GM19043 (cell line): Measurements from ENCODE around the gene CCS.
A peak's percentile ranks its signal among the peaks of the same experiment; 100 is the strongest.
"Not testable (repeated sequence)": the region's sequence is repeated elsewhere in the genome, so short reads cannot be mapped to it uniquely, and the experiment has no call there.

Experiments used
- ATAC-seq: cut with Tn5 transposase; IDR thresholded peaks from one replicate; pipeline ENCODE4 v1.9.1; 2021; ENCODE audit warnings: low read depth; ENCODE audit not compliant: unreplicated experiment

CCS gene

DNA sequence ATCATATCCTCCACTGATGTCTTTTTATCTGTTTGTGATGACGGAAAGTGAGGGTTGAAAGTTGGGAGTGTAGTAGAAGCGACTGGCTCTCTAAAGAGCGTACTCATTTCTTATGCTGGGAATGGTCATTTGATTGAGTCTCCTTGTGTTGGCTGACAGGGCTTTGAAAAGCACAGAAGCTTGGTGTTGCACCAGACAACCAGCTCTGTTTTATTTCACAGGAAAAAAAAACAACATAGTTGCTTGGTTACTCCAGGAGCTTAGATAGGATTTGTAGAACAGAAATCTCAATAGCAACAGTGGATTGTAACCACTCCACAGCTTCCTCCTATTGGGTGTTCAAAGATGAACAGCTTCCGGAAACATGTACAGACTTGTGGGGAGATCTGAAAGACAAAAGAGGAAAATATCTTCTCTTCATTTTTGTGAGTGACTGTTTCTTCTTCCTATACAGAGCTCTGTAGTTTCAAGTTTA is 26.1 kb downstream of the CCS start:
- no peak for ATAC-seq

DNA sequence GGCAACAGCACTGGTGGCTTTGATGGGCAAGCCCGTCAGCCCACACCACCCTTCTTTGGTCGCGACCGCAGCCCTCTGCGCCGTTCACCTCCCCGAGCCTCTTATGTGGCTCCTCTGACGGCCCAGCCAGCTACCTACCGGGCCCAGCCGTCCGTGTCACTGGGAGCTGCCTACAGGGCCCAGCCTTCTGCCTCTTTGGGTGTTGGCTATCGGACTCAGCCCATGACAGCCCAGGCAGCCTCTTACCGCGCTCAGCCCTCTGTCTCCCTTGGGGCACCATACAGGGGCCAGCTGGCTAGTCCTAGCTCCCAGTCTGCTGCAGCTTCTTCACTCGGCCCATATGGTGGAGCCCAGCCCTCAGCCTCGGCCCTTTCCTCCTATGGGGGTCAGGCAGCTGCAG is 31.5 kb downstream of the CCS start:
- ATAC-seq = no peak

DNA sequence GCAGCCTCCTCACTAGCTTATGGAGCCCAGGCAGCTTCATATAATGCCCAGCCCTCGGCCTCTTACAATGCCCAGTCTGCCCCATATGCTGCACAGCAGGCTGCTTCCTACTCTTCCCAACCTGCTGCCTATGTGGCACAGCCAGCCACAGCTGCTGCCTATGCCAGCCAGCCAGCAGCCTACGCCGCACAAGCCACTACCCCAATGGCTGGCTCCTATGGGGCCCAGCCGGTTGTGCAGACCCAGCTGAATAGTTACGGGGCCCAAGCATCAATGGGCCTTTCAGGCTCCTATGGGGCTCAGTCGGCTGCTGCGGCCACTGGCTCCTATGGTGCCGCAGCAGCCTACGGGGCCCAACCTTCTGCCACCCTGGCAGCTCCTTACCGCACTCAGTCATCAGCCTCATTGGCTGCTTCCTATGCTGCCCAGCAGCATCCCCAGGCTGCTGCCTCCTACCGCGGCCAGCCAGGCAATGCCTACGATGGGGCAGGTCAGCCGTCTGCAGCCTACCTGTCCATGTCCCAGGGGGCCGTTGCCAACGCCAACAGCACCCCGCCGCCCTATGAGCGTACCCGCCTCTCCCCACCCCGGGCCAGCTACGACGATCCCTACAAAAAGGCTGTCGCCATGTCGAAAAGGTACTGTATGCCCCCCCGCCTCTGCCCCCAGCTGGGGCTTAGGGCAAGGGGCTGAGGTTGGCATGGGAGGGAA is 32.2 kb downstream of the CCS start:
- no peak for ATAC-seq

DNA sequence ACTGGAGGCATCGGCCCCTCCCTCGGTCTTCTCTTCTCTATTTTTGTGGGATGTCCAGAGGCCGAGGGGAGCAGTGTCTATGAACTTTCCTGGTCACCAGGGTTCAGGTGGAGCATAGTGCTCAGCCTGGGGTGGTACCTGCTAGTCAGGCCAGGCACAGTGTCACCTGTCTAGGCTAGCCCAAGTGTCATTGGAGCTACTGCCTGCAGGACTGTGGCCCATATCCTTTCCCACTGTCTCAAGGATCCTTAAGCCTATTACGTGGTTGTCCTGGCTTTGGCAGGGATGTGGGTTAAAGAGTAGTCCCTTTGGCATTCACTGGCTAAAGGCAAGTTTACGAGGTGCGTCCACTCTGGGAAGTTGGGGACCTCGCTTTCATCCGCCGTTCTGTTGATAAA is 32.8 kb downstream of the CCS start:
- ATAC-seq = no peak

DNA sequence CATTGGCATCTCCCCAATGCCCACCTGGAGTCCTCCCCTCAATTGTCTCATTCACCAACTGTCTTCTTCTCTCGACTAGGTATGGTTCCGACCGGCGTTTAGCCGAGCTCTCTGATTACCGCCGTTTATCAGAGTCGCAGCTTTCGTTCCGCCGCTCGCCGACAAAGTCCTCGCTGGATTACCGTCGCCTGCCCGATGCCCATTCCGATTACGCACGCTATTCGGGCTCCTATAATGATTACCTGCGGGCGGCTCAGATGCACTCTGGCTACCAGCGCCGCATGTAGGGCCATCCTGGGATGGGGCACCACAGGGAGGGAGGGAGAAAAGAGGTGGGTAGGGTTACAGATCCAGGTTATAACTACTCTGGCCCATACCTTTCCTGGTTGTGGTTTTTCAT is 33.4 kb downstream of the CCS start:
- no peak for ATAC-seq

DNA sequence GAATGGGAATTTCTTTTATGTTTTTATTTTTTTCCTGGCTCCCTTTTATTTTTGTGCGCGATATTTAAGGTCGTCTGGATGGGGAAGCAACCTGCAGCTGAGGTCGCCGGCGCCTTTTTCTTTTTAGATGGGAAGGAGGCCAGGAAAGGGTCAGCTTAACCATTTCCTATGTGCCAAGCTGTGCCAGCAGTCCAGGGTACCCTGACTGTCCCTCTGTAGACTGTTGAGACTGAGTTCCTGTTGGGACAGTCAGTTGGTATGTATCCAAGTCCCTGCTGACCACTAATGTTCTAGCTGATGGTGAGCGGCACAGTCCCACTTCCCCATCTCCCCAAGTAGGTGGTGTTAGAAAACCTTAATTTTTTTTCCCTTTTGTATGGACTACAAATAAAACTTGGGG is 33.9 kb downstream of the CCS start:
- no peak for ATAC-seq

DNA sequence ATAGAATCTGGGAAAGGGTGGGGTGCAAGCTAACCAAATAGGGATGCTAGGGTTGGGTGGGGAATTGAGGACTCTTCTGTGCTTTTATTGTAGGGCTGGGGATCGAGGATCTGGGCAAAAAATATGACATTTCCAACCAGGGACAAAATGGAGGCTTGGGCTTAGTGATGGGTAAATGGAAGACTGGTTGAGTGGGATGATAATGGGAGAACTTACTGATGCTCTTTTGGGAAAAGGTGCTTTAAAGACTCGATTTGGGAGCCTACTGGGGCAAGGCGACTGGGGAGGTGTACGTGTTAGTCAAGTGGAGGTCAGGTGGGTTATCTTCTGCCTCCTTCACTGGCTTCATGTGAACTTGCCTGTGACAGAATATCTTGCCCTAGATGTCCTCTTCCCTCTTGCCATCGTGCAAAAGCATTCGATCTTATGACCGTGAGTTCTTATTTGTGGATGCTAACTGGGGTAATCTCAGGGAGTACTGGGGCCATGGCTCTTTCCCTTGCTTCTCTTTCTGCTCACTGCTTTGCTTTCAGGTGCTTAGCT is 35.1 kb downstream of the CCS start:
- ATAC-seq = no peak

DNA sequence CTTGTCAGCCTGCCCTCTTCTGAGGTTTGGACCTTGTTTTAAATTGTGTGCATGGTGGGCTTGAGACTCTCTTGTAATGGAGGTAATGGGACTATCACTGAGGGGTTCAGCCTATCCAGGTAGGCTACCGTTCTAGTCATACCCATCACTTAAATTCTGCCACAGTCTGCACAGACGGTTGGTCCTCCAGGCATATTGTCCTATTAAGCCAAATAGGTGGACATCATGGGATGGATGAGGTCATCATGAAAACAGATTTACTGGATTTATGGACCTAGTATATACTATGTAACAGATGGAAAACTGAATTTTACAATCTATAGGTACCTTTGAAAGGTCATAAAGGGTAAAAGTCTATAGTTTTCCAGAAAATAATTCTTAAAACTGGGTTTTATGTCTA is 36.4 kb downstream of the CCS start:
- ATAC-seq = no peak

DNA sequence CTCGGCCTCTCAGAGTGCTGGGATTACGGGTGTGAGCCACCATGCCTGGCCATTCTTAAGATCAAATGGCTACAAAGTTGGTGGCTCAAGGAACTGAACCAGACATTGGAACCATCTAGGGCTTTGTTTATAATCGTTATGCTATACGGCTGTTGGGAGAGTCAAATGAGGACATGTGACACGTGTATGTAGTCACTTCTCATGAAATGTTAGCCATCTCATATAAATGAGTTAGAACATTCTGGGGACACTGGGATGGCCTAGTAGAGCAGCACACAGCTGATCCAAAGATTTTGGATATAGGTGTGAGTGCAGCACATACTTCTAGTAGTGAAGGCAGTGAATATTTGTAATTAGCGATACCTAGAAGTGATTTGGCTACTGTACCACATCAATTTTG is 38.9 kb downstream of the CCS start:
- no peak for ATAC-seq

DNA sequence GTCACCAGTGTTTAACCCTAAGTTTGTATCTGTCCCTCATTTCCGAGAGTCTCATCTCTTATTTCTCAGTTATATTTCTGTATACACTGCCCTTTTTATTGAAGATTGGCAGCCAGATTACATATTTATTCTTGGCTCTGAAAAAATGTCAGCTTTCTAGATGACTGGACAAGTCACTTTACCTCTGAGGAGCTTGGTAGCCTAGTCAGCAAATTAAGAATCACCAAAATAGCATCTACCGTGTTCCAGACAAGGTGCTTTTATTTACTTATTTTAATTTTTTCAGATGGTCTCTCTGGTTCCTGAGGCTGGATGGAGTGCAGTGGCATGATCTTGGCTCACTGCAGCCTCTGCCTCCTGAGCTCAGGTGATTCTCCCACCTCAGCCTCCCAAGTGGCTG is 40.0 kb downstream of the CCS start:
- no peak for ATAC-seq

DNA sequence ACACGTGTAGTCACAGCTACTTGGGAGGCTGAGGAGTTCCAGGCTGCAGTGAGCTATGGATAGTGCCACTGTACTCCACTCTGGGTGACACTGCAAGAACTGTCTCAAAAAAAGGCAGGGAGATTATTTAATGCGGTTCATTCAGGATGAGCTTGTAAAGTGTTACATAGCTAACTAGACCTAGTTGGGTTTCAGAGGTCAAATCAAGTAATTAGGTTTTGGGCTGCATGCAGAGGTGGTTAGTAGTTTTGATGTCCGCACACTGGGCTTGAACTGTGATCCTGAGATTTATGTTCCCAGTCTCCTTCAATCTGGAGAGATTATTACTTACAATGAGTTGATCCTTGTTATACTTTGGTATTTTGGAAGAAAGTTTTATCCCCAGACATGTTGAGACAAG is 43.4 kb downstream of the CCS start:
- no peak for ATAC-seq

DNA sequence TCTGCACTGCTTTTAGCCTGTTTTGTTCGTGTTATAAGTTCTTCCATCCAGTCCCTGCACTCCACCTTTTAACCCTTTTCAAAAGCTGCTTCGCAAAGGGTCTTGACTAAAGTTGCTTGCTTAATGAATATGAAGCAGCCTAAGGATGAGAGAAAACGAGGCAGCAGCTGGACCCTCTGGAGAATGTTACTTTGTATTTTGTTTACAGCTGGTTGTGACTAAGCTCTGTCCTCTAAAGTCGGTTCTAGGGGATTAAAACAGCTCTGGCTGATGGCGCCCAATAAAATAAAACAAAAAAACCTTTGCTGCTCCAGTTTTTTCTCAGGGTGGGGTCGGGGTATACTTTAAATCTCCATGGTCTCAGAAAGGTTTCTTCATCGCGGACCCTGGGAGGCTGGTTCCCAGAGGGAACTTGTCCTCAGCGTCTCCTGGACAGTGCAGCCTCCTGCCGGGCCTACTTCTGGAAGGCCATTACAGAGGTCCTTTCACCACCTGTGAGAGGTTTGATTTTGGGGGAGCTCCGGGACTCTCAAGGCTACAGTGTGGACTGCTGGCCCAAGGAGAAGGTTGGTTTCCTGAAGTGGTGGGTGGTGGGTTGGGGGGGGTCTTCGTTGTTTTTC is 44.7 kb downstream of the CCS start:
- no peak for ATAC-seq

DNA sequence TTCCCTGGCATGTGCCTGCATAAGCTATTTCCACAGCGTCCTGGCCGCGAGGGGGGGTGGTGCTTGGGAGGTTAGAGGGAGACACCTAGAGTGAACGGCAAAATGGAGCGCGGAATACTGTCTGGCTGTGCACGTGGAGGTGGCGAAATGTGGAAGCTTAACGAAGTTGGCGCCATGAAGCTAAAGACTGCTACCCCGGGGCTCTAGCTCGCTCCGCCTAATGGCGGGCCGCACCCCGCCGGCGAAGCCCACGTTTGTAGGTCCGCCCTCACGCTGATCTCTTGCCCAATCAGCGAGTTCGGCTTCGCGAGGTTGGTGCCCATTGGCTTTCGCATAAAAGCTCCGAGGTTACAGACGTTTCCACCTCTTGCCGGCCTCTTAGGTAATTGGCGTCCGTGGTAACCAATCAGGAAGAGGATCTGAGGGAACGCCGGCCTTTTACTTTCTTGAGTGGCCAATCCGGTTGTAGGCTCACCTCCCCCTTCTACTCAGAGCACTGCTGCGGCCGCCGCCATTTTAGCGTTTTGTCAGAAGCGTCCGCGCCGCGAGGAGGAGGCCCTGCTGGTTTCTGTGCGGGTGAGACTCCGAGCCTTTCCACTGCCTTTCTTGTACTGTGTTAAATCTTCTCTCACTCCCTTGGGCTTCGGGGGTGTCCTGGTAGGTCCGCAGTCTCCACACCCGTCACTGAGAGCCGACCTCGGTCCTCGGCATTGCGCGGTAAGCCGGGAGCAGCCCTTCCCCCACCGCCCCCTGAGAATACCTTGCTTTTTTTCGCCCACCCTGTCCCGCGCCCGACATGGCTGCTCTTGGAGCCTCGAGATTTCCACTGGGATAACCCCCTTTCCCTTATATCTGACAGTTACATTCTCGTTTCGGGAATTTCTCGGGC is 45.4 kb downstream of the CCS start, which contains the start of gene RBM4:
Gene RBM4 (plus strand): TSS at position 527 of the 889 bp plus-strand sequence. CDS start 1,009 bp downstream, outside the sequence.
- peak; percentile 95 for ATAC-seq

DNA sequence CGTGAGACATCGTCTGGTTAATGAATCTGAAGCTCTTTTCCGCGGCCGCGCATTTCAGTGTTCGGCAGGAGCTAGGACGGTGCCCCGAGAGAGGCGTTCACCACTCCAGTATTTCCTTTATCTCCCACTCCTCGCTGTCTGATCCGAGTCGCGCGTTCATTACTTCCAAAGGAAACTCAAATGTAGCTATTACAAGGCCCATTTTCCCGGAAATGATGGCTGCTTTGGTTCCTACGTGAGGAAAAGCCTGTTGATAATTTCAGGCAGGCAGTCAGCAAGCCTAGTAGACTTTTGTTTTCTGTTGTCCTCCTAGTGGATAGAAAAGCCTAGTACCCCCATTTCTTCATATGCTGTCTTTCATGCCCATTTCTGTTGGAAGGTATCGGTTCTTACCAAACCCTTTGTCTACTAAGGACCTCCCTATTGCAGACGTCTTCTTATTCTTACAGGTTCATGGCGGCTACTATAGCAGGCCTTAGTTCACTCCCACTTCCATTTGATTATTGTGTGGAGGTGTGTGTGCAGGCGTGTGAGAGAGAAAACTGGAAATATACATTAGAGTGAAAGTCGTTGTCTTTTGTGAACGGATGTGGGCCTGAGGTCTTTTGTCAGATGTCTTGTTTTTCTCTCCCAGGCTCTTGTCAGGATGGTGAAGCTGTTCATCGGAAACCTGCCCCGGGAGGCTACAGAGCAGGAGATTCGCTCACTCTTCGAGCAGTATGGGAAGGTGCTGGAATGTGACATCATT is 46.3 kb downstream of the CCS start:
- ATAC-seq = no peak

DNA sequence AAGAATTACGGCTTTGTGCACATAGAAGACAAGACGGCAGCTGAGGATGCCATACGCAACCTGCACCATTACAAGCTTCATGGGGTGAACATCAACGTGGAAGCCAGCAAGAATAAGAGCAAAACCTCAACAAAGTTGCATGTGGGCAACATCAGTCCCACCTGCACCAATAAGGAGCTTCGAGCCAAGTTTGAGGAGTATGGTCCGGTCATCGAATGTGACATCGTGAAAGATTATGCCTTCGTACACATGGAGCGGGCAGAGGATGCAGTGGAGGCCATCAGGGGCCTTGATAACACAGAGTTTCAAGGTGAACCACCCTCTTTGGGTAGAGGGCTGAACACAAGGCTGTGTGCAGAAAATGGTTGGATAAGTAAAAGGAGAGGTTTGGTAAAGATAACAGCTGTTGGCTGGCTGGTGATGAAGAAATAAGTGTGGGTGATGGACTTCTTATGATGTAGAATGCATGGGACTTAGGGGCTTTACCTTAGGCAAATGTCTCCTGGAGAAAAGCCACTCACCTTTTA is 46.9 kb downstream of the CCS start:
- not testable (repeated sequence) for ATAC-seq

DNA sequence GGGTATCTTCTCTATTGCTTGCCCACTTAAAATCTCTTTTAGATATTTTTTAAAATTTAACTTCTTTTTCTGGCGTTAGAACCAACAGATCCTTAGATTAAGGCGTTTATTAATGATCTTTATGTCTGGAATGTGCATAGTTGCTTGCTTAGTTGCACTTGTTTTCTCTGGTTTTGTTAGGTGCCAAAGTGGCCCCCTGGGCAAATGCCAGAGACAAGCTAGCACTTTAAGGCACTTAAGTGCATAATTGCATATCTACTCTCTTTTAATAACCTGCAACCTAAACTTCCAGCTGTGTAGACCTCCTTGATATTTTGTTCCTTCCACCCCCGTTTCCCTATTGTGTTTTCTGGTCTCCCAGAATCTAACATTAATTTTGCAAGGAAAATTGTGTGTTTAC is 48.8 kb downstream of the CCS start:
- no peak for ATAC-seq

DNA sequence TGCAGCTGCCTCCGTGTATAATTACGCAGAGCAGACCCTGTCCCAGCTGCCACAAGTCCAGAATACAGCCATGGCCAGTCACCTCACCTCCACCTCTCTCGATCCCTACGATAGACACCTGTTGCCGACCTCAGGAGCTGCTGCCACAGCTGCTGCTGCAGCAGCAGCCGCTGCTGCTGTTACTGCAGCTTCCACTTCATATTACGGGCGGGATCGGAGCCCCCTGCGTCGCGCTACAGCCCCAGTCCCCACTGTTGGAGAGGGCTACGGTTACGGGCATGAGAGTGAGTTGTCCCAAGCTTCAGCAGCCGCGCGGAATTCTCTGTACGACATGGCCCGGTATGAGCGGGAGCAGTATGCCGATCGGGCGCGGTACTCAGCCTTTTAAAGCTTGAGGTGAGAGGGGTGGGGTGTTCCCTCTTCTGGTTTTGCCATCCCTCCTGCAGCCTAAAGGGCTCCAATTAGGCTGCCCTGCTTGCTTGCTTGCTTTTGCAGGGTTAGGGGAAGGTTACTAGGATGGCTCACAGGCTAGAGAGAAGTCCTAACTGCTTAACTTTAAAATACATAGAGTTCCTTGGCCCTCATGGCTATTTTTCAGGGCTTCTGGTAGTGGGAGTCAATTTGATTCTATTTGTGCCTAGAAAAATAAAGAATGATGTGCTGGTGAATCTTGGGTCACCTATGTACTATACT is 50.9 kb downstream of the CCS start:
- ATAC-seq = no peak

DNA sequence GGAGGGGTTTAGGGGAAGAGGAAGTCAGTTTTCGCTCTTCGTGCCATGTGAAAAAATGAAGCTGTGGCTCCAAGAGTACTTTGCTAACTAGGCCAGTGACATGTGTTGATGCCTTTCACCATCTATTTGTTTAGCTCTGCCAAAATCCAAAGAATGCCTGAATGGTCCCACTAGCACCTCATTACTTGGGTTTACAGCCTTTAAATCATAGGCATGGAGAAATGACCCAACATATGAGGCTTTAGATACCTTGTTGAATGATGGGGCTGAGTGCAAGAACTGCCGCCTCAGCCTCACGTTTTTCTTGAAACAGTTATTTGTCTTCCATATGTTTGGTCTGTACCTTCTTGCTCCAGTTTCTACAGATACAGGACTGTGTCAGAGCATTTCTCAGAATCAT is 53.8 kb downstream of the CCS start:
- ATAC-seq = no peak

DNA sequence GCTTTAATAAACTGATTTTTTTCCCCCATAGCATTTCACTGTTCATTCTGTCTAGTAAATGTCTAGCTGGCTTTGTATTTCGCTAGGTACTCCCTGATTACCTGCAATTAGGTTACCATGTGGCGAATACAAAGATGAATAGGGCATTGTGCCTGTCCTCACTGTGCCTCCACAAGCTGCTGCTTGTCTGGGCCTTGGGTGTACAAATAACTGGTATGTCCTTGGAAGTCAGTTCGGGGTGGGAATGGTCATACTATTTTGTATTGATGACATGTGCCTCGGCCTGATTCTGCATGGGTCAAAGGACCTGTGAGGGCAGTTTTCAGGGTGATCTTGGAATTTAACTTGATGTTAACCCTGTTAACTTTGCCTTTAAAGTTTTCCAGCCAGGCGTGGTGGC is 56.9 kb downstream of the CCS start:
- no peak for ATAC-seq

DNA sequence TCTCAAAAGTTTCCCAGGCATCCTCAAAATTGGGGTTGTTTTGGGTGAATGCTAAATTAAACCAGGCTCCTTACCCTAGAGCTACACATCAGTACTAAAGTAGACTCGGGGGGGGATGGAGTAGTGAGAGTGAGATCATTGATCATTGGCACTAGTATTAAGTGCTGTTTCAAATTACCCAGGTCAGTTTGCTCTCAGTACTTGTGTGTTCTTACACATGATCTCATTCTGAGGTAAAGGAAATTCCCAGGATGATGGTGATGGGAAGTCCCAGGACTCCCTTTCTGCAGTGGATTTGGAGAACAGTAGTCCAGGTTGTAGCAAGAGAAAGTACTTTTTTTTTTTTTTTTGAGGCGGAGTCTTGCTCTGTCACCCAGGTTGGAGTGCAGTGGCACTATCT is 58.0 kb downstream of the CCS start:
- ATAC-seq = no peak
